GM12873 (cell line): Measurements from ENCODE around the gene WDFY2.

Source experiments
- TF ChIP-seq, protein P1 (sequence below): IDR thresholded peaks from 2 replicates; pipeline ENCODE4 v1.5.1; 2012; ENCODE audit warnings: low read depth, mild to moderate bottlenecking, moderate library complexity, low read length, control low read depth; ENCODE audit not compliant: insufficient read depth; ENCODE audit errors: missing control alignments

The WDFY2 gene

DNA sequence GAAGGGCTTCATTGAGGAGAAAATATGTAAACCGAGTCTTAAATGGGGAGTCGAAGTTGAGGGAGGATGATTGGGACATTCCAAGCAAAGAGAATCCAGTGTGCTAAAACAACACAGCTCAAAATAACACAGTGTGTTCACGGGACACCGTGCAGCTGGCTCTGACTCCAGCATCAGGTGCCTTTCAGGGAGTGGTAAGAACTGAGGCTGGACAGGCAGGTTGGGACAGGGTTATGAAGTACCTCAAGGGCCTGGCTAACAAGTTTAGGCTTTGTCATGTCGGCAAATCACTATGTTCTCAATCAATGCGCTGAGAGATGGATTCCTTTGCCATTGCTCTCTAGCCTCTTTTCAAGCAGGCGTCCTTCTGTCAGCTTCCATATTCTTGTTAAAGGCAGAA, 27.5 kb upstream of the WDFY2 start:
- TF ChIP-seq, protein P1, sequence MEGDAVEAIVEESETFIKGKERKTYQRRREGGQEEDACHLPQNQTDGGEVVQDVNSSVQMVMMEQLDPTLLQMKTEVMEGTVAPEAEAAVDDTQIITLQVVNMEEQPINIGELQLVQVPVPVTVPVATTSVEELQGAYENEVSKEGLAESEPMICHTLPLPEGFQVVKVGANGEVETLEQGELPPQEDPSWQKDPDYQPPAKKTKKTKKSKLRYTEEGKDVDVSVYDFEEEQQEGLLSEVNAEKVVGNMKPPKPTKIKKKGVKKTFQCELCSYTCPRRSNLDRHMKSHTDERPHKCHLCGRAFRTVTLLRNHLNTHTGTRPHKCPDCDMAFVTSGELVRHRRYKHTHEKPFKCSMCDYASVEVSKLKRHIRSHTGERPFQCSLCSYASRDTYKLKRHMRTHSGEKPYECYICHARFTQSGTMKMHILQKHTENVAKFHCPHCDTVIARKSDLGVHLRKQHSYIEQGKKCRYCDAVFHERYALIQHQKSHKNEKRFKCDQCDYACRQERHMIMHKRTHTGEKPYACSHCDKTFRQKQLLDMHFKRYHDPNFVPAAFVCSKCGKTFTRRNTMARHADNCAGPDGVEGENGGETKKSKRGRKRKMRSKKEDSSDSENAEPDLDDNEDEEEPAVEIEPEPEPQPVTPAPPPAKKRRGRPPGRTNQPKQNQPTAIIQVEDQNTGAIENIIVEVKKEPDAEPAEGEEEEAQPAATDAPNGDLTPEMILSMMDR = no peak

DNA sequence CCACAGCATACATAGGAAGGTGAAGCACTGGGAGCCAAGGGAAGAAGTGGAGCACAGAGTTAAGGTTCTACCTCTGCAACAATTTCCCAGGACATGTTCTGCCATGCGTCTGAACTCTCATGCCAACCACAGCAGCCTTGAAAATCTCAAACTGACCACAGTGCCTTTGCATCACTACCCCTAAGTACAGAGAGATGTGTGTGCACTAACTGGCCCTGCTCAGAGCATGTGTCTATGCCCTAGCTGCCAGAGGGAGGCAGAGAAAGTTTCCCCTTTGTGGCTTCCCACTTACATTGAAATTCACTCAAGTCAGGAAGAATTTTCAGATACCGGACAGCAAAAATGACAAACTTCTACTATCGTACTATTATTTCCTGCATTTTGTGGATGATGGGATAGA, 26.8 kb upstream of the WDFY2 start:
- TF ChIP-seq, protein P1 = no peak

DNA sequence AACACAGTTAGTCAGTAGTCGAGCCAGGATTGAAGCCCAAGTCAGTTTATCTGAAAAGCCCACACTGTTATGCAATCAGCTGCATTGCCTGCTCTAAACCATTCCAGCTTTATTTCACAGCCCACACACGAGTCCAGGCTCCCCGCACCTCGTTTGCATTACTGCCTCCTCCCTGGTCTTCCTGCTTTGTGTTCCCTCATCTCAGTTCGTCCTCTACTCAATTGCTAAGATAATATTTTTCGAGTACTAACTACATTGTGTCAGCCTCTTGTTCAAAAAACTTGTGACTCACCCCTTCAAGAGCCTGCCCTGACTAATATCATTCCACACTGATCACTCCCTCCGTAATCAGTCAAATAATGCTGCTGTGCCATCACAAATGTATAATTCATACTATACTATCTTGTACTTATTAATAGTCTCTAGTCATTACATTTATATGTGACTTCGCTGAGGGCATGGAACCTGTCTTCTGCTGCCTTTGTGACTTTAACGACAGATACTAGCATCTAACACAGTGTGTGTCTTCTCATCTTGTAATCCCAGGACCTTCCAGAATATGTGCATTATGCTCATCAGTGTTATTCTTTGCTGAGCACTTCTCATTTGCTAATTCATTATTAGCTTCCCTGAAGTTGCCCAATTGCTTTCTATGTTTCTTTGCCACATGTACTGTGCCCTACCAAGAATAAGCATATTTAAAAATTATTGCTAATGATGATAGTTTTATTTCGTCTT, 26.2 kb upstream of the WDFY2 start:
- TF ChIP-seq, protein P1 = no peak

DNA sequence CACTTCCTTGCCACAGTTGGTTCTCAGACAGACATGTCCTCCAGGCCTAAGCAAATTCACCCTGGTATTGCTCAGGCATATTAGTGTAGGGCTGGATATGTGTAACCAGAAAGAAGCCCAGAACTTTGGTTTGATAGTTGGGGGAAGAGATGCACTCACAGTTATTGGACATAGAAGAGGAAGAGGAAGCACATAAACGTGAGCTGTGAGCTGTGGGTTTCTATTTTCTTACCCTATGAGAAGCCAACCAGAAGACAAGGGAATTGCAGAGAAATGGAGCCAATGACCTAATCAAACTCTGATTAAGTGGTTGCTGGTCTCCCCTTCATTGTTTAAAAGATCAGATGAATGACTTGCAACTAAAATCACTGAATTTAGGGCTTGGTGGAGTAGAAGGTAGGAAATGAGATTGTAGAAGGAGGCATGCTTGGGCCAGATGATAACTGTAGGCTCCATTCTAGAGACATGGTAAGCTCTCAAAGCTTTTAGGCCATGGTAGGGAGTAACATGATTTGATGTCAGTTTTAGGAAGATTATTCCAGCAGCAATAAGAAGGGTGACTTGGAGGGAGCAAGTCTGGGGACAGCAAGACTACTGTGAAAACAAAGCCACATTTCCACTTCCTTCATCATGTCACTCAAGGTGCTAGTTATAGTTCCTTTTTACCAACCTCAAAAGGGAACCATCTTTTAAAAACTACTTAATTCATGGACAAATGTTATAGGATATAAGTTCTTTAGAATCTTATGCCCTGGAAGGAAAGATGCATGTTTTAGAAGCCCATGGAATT, 24.1 kb upstream of the WDFY2 start:
- TF ChIP-seq, protein P1 = no peak

DNA sequence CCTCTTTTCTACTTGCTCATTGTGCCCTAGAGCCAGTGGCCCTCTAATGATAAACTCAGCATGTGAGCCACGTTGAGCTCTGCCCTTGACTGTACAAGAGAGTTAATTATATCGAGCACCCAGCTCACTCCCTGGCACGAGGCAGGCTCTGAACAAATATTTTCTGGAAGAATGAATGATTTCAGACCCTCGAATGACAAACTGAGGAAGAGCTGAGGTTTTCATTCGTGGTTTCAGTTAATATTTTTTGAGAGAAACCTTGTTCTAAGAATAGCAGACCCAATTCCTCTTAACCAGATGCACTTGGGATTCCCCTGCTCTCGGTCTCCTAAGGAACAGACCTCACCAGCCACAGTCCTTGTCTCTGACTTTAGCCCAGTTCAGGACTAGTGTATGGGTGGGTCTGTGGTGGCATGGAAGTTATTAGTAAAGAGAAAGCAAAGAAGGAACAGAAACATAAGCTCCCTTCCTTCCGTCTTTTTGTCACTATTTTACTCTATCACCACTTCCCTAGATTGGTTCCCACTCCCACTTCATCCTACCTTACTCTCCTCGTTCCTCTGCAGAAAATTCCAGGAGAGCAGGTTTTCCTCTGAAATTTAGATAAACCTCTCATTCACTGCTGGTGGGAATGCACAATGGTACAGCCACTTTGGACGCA, 22.1 kb upstream of the WDFY2 start:
- TF ChIP-seq, protein P1 = no peak

DNA sequence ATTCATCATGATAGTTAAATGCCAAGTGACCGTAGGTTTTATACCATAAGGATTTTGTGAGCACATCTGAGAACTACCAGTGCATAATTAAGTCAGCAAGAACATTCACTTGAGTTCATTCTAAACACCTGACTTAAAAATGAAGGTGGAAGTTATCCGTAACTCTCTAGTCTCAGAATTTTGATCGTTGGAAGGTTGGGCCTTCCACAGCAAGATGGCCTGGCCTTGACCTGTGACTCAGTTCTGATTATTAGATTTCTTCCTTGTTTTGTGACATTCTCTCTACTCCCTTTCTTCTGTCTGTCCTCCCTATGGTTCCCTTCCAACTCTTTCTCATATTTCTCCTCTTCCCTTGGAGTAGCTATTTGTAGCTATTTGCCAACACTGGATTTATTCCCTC, 20.0 kb upstream of the WDFY2 start:
- TF ChIP-seq, protein P1 = no peak

DNA sequence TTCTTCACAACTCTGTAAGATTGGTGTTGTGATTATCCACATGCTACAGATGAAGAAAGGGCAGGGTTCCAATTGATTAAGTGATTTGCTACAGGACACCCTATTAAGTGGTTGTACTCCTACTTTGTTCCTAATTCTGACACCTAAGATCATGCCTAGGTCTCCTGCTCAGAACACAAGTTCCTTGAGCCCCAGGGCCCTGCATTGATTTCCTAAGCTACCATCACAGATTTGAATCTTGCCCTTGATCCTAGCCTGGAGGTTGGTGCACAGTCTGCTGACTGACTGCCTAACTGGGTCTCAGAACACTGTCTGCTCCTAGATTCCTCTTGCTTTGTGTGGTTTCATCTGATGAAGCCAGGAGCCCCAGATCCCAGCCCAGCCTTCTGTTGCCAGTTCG, 19.6 kb upstream of the WDFY2 start:
- TF ChIP-seq, protein P1 = no peak
